HG02610 (cell line): ENCODE results near the gene HES7.

Experiments
- ATAC-seq: cut with Tn5 transposase; IDR thresholded peaks from one replicate; pipeline ENCODE4 v1.9.1; 2021; ENCODE audit warnings: mild to moderate bottlenecking, moderate library complexity; ENCODE audit not compliant: unreplicated experiment

The HES7 gene

DNA sequence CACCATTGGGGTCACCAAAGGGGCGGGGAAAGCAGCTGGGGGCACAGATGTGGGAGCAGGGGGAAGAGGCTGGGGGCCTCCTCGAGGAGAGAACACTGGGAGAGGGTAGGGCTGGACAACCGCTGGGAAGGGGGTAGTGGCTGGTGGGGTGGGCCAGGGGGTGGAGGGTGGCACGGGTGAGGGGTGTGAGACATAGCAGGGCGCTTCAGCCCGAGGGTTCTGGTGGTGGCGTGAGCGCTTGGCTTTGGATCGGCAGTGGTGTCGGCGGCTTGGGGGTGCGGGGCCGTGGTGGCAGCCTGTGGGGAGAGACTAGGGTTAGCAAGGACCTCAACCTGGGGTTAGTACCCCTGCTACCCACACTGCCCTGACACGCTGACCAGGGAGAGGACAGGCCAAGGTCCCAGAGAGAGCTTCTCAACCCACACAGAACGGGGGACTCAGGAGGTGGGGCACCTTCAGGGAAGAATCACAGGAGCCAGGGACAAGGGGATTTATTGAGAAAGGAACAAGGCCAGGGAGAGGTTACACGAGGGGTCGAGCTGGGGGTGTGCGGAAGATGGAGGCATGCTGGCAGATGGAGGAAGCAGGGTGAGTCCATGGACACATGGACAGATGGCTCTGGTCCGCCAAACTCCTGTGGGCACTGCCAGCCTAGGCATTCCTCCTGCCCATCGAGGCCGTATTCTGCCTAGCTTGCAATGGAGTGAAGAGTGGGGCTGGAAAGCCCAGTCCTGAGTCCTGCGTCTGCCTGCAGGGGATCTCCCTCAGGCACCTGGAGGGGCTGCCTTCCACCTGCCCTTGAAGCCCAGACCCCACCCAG is 19.9 kb upstream of the HES7 start:
- ATAC-seq = no peak

DNA sequence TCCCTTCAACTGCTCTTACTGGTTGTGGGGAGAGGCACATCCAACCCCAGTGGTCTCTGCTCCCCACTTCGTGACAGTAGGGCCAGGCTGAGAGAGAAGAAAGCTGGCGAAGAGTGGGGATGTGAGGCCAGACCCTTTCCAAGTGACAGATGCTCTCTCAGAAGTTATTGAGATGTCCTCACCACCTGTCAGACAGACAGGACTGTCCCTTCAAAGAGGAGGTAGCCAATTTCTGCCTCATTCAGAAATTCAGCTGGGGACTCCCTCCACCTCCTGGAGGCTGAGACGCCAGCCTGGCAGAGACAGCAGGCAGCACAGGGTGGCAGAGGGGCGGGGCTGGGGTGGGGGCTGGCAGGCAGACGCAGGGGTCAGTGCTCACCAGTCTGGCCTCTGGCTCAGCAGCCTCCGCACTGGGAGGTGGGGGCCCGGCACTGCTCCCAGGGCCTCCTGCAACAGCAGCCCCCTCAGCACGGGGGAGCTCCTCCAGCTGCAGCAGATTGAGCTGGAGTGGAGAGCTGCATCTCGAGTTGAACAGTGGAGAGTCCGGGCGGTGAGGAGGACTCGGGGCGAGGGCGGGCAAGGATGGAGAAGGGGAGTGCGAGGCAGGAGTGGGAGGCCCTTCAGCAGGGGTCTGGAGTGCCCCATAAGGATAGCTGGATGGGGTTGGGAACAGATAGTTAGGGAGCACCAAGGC is 19.1 kb upstream of the HES7 start:
- no peak for ATAC-seq

GRCh38 chr17:8142158-8142886 is 18.4 kb upstream of the HES7 start:
- no peak for ATAC-seq

- ATAC-seq = no peak
Observed at GRCh38 chr17:8141741-8142140, 17.8 kb upstream of the HES7 start.

DNA sequence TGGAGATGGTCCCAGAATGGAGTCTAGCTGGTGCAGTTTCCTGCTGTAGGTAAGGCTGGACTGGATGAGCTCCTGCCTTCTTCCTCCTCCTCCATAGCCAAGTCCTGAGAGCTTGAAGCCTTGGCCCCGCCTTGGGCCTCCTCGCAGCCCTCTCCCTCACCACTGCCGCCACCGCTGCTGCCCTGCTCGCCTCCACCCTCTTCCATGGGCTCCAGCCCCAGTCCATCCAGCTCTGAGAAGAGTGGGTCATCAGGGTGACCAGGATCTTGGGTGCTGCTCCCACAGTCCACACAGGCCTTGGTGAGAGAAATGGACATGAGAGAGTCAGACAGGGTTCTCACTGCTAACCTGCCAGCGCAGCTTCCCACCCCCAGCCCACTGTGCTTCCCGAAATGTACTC is 17.1 kb upstream of the HES7 start:
- ATAC-seq = no peak

DNA sequence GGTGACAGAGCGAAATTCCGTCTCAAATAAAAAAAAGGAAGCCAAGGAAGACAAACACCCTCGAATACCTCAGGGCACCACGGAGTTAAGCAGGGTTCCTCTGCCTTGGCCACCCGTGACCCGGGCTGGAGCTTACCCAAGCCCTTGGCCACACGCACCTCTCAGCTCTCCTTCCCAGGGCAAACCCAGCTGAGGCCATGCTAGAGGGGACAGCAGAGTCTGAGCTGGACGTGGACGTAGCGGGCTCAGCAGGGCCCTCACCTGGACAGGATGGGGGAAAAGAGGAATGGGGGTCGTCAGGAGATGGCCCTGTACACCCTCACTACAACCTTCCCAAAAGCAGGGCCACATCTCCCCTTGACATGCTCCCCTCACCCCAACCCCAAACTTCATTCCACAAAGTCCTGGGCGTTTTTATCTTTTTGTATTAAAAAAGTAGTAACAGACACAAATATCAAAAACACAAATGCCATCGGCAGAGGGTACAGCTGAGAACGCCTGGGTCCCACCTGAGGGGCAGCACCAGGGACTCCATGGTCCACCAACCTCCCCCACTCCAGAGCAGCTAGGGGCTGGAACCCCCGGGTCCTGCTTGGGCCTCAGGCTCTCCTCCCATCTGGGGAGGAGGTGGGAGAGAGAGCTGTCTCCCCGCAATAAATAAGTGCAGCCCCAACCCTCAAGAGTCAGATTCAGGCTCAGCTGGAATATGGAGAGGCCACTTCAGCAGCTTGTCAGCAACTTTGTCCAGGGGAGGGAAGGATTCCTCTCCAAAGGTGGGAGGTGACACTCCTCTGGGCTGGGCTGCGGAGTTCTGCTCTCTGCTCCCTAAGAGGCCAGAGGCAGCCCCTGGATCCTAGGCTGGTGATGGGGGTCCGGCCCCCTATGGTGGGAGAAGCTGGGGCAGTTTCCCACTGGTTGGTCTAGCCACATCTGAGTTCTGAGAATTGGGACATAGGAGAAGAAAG is 16.4 kb upstream of the HES7 start:
- ATAC-seq = no peak

GRCh38 chr17:8138672-8139371 is 14.9 kb upstream of the HES7 start:
- ATAC-seq = peak; percentile 78

GRCh38 chr17:8138374-8138671 is 14.4 kb upstream of the HES7 start:
- peak; percentile 44 for ATAC-seq

DNA sequence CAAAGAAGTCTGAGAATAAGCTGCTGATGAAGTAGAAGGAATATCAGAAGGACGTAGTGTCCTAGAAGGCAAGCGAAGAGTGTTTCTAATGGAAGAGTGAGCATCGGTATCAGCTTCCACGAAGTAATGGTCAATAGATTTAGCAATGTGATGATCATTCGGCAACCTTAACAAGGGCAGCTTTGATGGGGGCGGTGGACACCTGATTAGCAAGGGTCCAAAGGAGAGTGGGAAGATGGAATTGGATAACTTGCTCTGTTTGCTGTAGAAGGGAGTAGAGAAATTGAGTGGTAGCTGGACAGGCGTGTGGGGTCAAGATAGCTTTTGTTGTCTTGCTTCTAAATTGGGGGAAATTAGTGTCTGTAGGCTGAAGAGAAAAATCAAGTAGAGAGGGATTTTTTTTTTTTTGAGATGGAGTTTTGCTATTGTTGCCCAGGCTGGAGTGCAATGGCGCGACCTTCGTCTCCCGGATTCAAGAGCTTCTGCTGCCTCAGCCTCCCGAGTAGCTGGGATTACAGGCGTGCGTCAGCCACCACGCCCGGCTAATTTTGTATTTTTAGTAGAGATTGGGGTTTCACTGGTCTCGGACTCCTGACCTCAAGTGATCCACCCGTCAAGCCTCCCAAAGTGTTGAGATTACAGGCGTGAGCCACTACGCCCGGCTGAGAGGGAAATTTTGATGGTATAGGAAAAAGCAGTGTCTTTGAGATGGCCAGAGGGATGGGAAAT is 13.9 kb upstream of the HES7 start:
- ATAC-seq = peak; percentile 3

- no peak for ATAC-seq
Observed at GRCh38 chr17:8133941-8134340, 10.0 kb upstream of the HES7 start.

DNA sequence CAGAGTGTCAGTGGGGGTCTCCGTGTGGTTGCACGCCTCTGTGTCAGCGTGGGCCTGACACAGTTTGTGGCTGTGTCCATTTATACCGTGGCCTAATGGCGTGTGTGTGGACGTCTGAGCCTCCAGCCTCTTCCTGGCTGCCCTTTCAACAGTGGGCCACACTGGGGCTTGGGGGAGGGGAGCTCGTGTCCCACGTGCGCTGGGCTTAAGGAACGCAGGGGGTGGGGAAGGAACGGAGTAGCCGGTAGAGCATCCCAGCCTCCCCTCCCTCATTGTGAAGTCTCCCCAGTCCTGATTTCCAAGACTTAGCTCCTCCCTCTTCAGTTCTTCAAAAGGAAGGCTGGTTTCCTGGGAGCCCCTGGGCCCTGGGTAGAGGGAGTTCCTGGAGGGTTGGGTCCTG is 9.5 kb upstream of the HES7 start:
- no peak for ATAC-seq

GRCh38 chr17:8131844-8132441 is 8.0 kb upstream of the HES7 start:
- ATAC-seq = no peak

DNA sequence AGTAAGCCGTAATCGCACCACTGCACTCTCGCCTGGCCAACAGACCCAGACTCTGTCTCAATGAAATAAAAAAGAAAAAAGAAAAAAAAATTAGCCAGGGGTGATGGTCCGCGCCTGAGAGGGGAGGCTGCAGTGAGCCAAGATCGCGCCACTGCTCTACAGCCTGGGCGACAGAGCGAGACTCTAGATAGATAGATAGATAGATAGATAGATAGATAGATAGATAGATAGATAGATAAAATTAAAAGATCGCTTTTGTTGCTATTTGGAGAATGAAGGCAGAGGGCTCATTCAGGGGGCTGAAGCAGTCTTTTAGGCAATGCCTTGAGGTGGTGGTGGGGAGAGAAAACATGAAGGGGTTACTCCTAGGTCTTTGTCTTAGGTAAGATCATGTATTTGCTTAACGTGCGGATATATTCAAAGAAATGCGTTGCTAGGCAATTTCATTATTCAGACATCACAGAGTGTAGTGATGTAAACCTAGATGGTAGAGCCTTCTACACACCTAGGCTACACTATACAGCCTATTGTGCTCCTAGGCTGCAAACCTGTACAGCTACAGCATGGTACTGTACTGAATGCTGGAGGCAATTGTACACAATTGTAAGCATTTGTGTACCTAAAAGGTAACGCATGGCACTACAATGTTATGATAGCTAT is 4.3 kb upstream of the HES7 start:
- no peak for ATAC-seq

- ATAC-seq = no peak
Observed at GRCh38 chr17:8126491-8127066, 2.7 kb upstream of the HES7 start.

- ATAC-seq = no peak
Observed at GRCh38 chr17:8125947-8126490, 2.1 kb upstream of the HES7 start.

GRCh38 chr17:8125154-8125946 is 1.4 kb upstream of the HES7 start:
- no peak for ATAC-seq
